ENCODE measurements around the gene PRDM15. TPM values are rescaled to one million over a fixed set of nuclear protein-coding genes. Genes with fewer than 3 reads are reported as not detected.

PRDM15 gene
- total and polyA plus RNA-seq, 2 experiments from 2014 or later, result 2.3 to 4.2 TPM

GRCh38 chr21:41812679-41813078 lies 66.5 kb downstream of the PRDM15 start:
- no peaks in the 10 kb centered on the region for H3K9me3 ChIP-seq (ENCODE audit: low read depth)
- no peaks in the 10 kb centered on the region for H3K9me2 ChIP-seq (ENCODE audit: insufficient read depth)
- no peak for TF ChIP-seq EZH2 (IDR thresholded peaks at IDR 0.05; ENCODE audit: insufficient read depth, poor library complexity, severe bottlenecking)
- no peak for TF ChIP-seq EZH2phosphoT487 (IDR thresholded peaks at IDR 0.05; ENCODE audit: insufficient read depth, low read depth)
- whole genome bisulfite sequencing, 2 experiments (ENCODE audit: low coverage in 1 of 2, low lambda C conversion rate in 2 of 2, missing lambda C conversion rate in 2 of 2), result 95% methylated on average over 13 of the region's 13 CpGs
- no peak overlapping the region for H3K4me3 ChIP-seq
- H3K4me1 ChIP-seq (ENCODE audit: insufficient read depth), result peaks cover 5% of the 10 kb centered on the region
- no peaks in the 10 kb centered on the region for H4K20me1 ChIP-seq (ENCODE audit: insufficient read depth)
- H3K79me2 ChIP-seq (ENCODE audit: insufficient read depth), result no peaks in the 10 kb centered on the region
- no peaks in the 10 kb centered on the region for H3K27me3 ChIP-seq (replicated peaks; ENCODE audit: insufficient read depth)
- in situ Hi-C loops (cut with MboI), result loop anchor here (25.0 kb wide), 1 partner anchor 525 kb away; no protein-coding TSS in a partner anchor
- no peak overlapping the region for H3K9ac ChIP-seq
- H3K36me3 ChIP-seq (ENCODE audit: low read depth), result no peaks in the 10 kb centered on the region
- H3F3A ChIP-seq (ENCODE audit: insufficient read depth), result peaks cover 9% of the 10 kb centered on the region; the same call in 1 of the 2 replicates
- no peak overlapping the region for H3K27ac ChIP-seq
- no peak overlapping the region for H3K4me2 ChIP-seq (ENCODE audit: unreplicated experiment)
- no peak overlapping the region for H2AFZ ChIP-seq
- DNase-seq, result no peak

DNA sequence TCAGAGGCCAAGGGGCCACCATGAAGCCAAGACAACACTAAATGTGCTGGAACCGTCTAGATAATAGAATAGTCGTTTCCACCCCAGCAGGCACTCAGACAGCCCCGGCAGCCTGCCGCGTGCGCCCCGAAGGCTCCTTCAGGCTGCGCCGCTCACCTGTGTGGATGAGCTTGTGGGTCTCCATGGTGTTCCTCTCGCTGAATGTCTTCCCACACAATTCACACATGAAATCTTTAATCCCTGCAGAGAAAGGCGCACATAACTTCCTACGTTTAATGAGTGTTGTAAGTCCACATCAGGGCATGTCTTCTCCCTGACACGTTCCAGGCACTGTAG lies 68.6 kb downstream of the PRDM15 start:
- no peak for DNase-seq
- no peak overlapping the region for H3K4me3 ChIP-seq
- no peaks in the 10 kb centered on the region for H3K27me3 ChIP-seq (replicated peaks; ENCODE audit: insufficient read depth)
- H3K9ac ChIP-seq, result no peak overlapping the region
- TF ChIP-seq EZH2phosphoT487 (IDR thresholded peaks at IDR 0.05; ENCODE audit: insufficient read depth, low read depth) (no peak), EZH2 (IDR thresholded peaks at IDR 0.05; ENCODE audit: insufficient read depth, poor library complexity, severe bottlenecking) (no peak)
- H3K36me3 ChIP-seq (ENCODE audit: low read depth), result no peaks in the 10 kb centered on the region
- H3K27ac ChIP-seq, result no peak overlapping the region
- no peak overlapping the region for H2AFZ ChIP-seq
- no peaks in the 10 kb centered on the region for H3K79me2 ChIP-seq (ENCODE audit: insufficient read depth)
- in situ Hi-C loops (cut with MboI), result loop anchor here (25.0 kb wide), 1 partner anchor 523 kb away; no protein-coding TSS in a partner anchor
- no peaks in the 10 kb centered on the region for H3K9me2 ChIP-seq (ENCODE audit: insufficient read depth)
- H3F3A ChIP-seq (ENCODE audit: insufficient read depth), result no peaks in the 10 kb centered on the region
- no peaks in the 10 kb centered on the region for H4K20me1 ChIP-seq (ENCODE audit: insufficient read depth)
- 96% methylated on average over 13 of the region's 13 CpGs for WGBS, 2 experiments (ENCODE audit: low coverage in 1 of 2, low lambda C conversion rate in 2 of 2, missing lambda C conversion rate in 2 of 2)
- no peaks in the 10 kb centered on the region for H3K9me3 ChIP-seq (ENCODE audit: low read depth)
- no peak overlapping the region for H3K4me2 ChIP-seq (ENCODE audit: unreplicated experiment)
- no peaks in the 10 kb centered on the region for H3K4me1 ChIP-seq (ENCODE audit: insufficient read depth)

DNA sequence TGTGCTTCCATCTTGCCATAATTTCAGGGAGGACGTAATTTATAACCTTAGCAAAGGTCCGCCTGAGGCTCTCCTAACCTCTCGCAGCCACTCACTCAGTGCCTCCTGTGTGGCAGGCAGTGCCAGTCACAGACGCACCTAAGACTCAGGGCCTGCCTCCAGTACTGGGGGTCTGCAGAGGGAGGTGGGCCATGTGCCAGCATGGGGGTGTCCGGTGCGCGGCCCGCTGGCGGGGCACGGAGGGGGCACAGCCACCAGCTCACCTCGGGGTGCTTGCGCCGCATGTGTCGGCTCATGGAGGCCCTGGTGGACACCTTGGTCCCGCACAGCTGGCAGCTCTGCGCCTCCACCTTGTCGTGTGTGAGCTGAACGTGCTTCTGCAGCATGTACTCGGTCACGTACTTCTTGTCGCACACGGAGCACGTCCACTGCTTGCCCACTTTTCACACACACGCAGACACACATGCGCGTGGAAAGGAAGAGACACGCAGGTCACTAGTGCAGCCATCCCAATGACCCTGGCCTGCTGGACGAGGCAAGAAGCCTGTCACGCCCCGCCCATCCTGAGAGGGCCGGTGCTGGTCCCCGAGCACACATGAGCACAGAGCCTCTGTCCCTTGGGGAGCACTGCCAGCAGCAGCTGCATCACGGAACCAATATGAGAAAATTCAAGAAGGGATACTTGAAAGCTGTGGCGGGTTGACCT lies 69.1 kb downstream of the PRDM15 start:
- Histone ChIP-seq H2AFZ (no peak overlapping the region), H3K27me3 (replicated peaks; ENCODE audit: insufficient read depth) (no peaks in the 10 kb centered on the region), H3K79me2 (ENCODE audit: insufficient read depth) (no peaks in the 10 kb centered on the region), H3K36me3 (ENCODE audit: low read depth) (no peaks in the 10 kb centered on the region), H3K4me1 (ENCODE audit: insufficient read depth) (no peaks in the 10 kb centered on the region), H3K4me2 (ENCODE audit: unreplicated experiment) (no peak overlapping the region), H4K20me1 (ENCODE audit: insufficient read depth) (no peaks in the 10 kb centered on the region), H3K27ac (no peak overlapping the region), H3K9me2 (ENCODE audit: insufficient read depth) (no peaks in the 10 kb centered on the region), H3K9me3 (ENCODE audit: low read depth) (no peaks in the 10 kb centered on the region), H3K9ac (no peak overlapping the region), H3K4me3 (no peak overlapping the region), H3F3A (ENCODE audit: insufficient read depth) (no peaks in the 10 kb centered on the region)
- no peak for DNase-seq
- in situ Hi-C loops (cut with MboI), result loop anchor here (25.0 kb wide), 1 partner anchor 523 kb away; no protein-coding TSS in a partner anchor
- WGBS, 2 experiments (ENCODE audit: low coverage in 1 of 2, low lambda C conversion rate in 2 of 2, missing lambda C conversion rate in 2 of 2), result 97% methylated on average over 31 to 34 of the region's 34 CpGs
- no peak for TF ChIP-seq EZH2phosphoT487 (IDR thresholded peaks at IDR 0.05; ENCODE audit: insufficient read depth, low read depth)
- no peak for TF ChIP-seq EZH2 (IDR thresholded peaks at IDR 0.05; ENCODE audit: insufficient read depth, poor library complexity, severe bottlenecking)

DNA sequence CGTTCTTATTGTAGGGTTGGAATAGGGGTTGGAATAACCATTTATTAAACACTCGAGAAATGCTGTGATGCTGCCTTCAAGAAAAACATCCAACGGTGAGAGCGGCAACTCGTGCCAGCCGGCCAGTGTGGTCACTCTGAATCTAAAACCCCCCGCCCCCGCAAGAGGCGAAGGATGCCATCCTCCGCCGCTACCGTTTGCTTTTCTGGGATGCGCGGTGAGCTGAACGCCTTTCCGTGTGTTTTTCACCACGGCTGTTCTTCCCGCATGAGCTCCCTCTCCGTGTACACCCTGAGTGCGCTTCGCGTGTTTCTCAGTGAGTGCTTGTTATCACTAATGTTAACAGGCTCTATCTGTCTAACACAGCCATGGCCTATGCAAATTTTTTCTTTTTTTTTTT lies 70.3 kb downstream of the PRDM15 start:
- no peak overlapping the region for H2AFZ ChIP-seq
- no peak overlapping the region for H3K4me2 ChIP-seq (ENCODE audit: unreplicated experiment)
- no peak for TF ChIP-seq EZH2 (IDR thresholded peaks at IDR 0.05; ENCODE audit: insufficient read depth, poor library complexity, severe bottlenecking)
- no peak for TF ChIP-seq EZH2phosphoT487 (IDR thresholded peaks at IDR 0.05; ENCODE audit: insufficient read depth, low read depth)
- in situ Hi-C loops (cut with MboI), result loop anchor here (25.0 kb wide), 1 partner anchor 522 kb away; no protein-coding TSS in a partner anchor
- no peaks in the 10 kb centered on the region for H3K9me3 ChIP-seq (ENCODE audit: low read depth)
- H3K4me1 ChIP-seq (ENCODE audit: insufficient read depth), result no peaks in the 10 kb centered on the region
- H3K9ac ChIP-seq, result no peak overlapping the region
- no peaks in the 10 kb centered on the region for H3K79me2 ChIP-seq (ENCODE audit: insufficient read depth)
- no peaks in the 10 kb centered on the region for H3F3A ChIP-seq (ENCODE audit: insufficient read depth)
- no peaks in the 10 kb centered on the region for H3K27me3 ChIP-seq (replicated peaks; ENCODE audit: insufficient read depth)
- no peak for DNase-seq
- H4K20me1 ChIP-seq (ENCODE audit: insufficient read depth), result no peaks in the 10 kb centered on the region
- H3K27ac ChIP-seq, result no peak overlapping the region
- no peak overlapping the region for H3K4me3 ChIP-seq
- WGBS, 2 experiments (ENCODE audit: low coverage in 1 of 2, low lambda C conversion rate in 2 of 2, missing lambda C conversion rate in 2 of 2), result 97 to 99% methylated on average over 22 of the region's 22 CpGs
- H3K36me3 ChIP-seq (ENCODE audit: low read depth), result no peaks in the 10 kb centered on the region
- H3K9me2 ChIP-seq (ENCODE audit: insufficient read depth), result no peaks in the 10 kb centered on the region
